NB4 (cell line): ENCODE measurements around the gene SH3PXD2B.

Experiments
- POLR2A ChIP-seq: IDR thresholded peaks from 2 replicates; pipeline ENCODE4 v1.6.1; 2011; ENCODE audit warnings: mild to moderate bottlenecking; ENCODE audit not compliant: insufficient read length; ENCODE audit errors: extremely low read depth
- TF ChIP-seq, protein P1 (sequence below): IDR thresholded peaks from one replicate; pipeline ENCODE4 v1.5.1; 2012; ENCODE audit warnings: low read depth, low read length

DNA sequence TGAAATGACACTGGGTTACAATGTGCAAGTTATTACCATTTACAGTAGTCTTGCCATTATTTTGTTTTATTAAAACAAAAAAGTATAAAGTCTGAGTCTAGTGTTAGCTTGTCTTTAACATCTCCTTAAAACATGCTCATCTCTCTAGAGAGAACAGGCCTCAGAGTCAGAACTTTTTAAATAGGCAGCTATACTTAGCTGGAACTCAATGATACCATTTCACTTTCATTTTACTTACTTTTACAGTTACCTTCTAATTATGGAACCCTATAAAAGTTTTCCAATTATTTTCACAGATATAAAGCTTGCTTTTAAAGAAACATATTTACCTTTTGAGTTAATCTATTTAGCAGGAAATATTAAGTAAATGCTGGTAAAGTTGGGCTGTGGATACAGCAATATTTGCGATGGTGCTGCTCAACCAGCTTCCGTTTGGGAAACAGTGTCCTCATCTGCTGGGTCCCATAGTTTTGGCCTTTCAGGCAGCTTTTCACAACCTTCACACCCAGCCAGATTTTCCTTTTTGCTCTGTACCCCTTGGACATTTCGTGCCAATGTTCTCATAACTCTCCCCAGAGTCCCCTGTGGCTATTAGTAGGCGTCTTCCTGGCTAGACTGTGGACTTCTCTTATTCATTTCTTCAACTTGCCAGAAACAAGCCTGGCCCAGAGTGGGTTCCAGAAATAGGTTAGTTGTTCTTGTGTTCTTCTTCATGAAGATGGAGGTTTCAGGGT, 134.4 kb downstream of the SH3PXD2B start:
- TF ChIP-seq, protein P1, sequence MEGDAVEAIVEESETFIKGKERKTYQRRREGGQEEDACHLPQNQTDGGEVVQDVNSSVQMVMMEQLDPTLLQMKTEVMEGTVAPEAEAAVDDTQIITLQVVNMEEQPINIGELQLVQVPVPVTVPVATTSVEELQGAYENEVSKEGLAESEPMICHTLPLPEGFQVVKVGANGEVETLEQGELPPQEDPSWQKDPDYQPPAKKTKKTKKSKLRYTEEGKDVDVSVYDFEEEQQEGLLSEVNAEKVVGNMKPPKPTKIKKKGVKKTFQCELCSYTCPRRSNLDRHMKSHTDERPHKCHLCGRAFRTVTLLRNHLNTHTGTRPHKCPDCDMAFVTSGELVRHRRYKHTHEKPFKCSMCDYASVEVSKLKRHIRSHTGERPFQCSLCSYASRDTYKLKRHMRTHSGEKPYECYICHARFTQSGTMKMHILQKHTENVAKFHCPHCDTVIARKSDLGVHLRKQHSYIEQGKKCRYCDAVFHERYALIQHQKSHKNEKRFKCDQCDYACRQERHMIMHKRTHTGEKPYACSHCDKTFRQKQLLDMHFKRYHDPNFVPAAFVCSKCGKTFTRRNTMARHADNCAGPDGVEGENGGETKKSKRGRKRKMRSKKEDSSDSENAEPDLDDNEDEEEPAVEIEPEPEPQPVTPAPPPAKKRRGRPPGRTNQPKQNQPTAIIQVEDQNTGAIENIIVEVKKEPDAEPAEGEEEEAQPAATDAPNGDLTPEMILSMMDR, result no peak
- TF ChIP-seq POLR2A, result no peak
